HEK293 (cell line): ENCODE measurements around the gene PPIL6.

ENCODE experiments used
- CTCF ChIP-seq: fragments of 450-650 bp; formaldehyde crosslinking; IDR thresholded peaks from 2 replicates; pipeline ENCODE4 v1.5.1; 2016; ENCODE audit warnings: missing biosample characterization, missing genetic modification characterization
- GLIS1 ChIP-seq: fragments of 450-650 bp; formaldehyde crosslinking; IDR thresholded peaks from 2 replicates; pipeline ENCODE4 v1.5.1; 2016; ENCODE audit warnings: missing biosample characterization, missing genetic modification characterization
- YY1 ChIP-seq: fragments of 450-650 bp; formaldehyde crosslinking; IDR thresholded peaks from 2 replicates; pipeline ENCODE4 v1.5.1; 2018; ENCODE audit warnings: missing biosample characterization, missing genetic modification characterization
- ZNF18 ChIP-seq: fragments of 450-650 bp; formaldehyde crosslinking; IDR thresholded peaks from 2 replicates; pipeline ENCODE4 v1.5.1; 2016; ENCODE audit warnings: missing biosample characterization, missing genetic modification characterization
- ZNF510 ChIP-seq: fragments of 450-650 bp; formaldehyde crosslinking; IDR thresholded peaks from 2 replicates; pipeline ENCODE4 v1.5.1; 2018; ENCODE audit warnings: mild to moderate bottlenecking, missing genetic modification characterization, missing biosample characterization; ENCODE audit not compliant: insufficient replicate concordance
- ZNF544 ChIP-seq: fragments of 450-650 bp; formaldehyde crosslinking; IDR thresholded peaks from 2 replicates; pipeline ENCODE4 v1.5.0; 2017; ENCODE audit warnings: missing biosample characterization, missing genetic modification characterization
- ZNF558 ChIP-seq: fragments of 450-650 bp; formaldehyde crosslinking; IDR thresholded peaks from 2 replicates; pipeline ENCODE4 v1.5.1; 2016; ENCODE audit warnings: missing biosample characterization, missing genetic modification characterization
- ZNF792 ChIP-seq: fragments of 450-650 bp; formaldehyde crosslinking; IDR thresholded peaks from 2 replicates; pipeline ENCODE4 v1.5.1; 2016; ENCODE audit warnings: missing biosample characterization, missing genetic modification characterization

DNA sequence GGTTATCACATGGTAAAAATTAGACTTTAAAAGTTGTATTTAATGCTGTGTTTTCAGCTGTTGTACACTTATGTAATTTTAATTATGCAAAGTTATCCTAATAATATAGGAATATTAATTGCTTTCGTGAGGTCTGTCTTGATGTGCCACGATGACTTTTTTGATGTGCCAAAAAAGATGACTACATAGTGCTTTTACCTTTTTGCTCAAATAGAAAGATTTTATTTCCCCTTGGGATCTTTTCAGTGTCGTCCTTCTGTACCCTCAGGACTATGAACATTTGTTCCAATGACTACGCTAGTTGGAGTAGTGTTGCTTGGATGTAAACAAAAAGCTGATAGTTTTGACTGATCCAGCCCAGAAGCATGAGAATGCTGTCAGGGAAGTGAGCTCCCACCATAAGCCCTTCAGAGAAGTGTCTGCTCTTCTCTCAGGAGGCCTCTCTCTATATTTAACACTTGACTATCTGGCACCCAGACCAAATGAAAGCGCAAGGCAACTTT lies 56.9 kb downstream of the PPIL6 start:
- TF ChIP-seq GLIS1 (tag by site-specific recombination) (no peak), CTCF (tag by site-specific recombination) (no peak), ZNF544 (tag by site-specific recombination) (no peak), ZNF18 (tag by site-specific recombination) (no peak), YY1 (no peak), ZNF792 (tag by site-specific recombination) (no peak), ZNF558 (tag by site-specific recombination) (no peak), ZNF510 (tag by site-specific recombination) (no peak)
